ENCODE measurements around the gene SELENOI.
A peak's percentile ranks its signal among the peaks of the same experiment; 100 is the strongest.

SELENOI gene

GRCh38 chr2:26298638-26299393 is 47.1 kb upstream of the SELENOI start:
- H3K9me2 ChIP-seq (replicated peaks; ENCODE audit: control insufficient read depth, low read length): no peaks in the 10 kb centered on the region
- peaks cover 19% of the 10 kb centered on the region for H3K27me3 ChIP-seq (ENCODE audit: control insufficient read depth, low read length)
- no peak for TF ChIP-seq CTCF (IDR thresholded peaks at IDR 0.05; ENCODE audit: low read depth, low read length, poor library complexity, severe bottlenecking)
- TF ChIP-seq EZH2phosphoT487 (IDR thresholded peaks at IDR 0.05; ENCODE audit: borderline replicate concordance, low read length): no peak
- peak overlapping the region; percentile 82 for H3K4me2 ChIP-seq (ENCODE audit: low read length)
- no peaks in the 10 kb centered on the region for H3K79me2 ChIP-seq (ENCODE audit: control insufficient read depth, low read length)
- H3K4me1 ChIP-seq (ENCODE audit: control insufficient read depth, low read length): peaks cover 16% of the 10 kb centered on the region
- H3K4me3 ChIP-seq (ENCODE audit: low read length): peak overlapping the region; percentile 67
- H3K27ac ChIP-seq (ENCODE audit: low read depth, low read length): no peak overlapping the region
- no peaks in the 10 kb centered on the region for H3K9me3 ChIP-seq (ENCODE audit: control insufficient read depth, insufficient read depth, low read length)
- no peaks in the 10 kb centered on the region for H3K36me3 ChIP-seq (ENCODE audit: control insufficient read depth, low read length)
- no peaks in the 10 kb centered on the region for H3F3A ChIP-seq (ENCODE audit: control insufficient read depth, insufficient read depth)
- H4K20me1 ChIP-seq (ENCODE audit: control insufficient read depth, insufficient read depth, low read depth, low read length): no peaks in the 10 kb centered on the region

- H3K4me2 ChIP-seq (ENCODE audit: low read length): peak overlapping the region; percentile 82
- H3K79me2 ChIP-seq (ENCODE audit: control insufficient read depth, low read length): no peaks in the 10 kb centered on the region
- no peaks in the 10 kb centered on the region for H3K9me2 ChIP-seq (replicated peaks; ENCODE audit: control insufficient read depth, low read length)
- TF ChIP-seq EZH2phosphoT487 (IDR thresholded peaks at IDR 0.05; ENCODE audit: borderline replicate concordance, low read length) (no peak), CTCF (IDR thresholded peaks at IDR 0.05; ENCODE audit: low read depth, low read length, poor library complexity, severe bottlenecking) (no peak)
- peaks cover 19% of the 10 kb centered on the region for H3K27me3 ChIP-seq (ENCODE audit: control insufficient read depth, low read length)
- H3K27ac ChIP-seq (ENCODE audit: low read depth, low read length): no peak overlapping the region
- H3K4me3 ChIP-seq (ENCODE audit: low read length): peak overlapping the region; percentile 67
- no peaks in the 10 kb centered on the region for H3K36me3 ChIP-seq (ENCODE audit: control insufficient read depth, low read length)
- no peaks in the 10 kb centered on the region for H4K20me1 ChIP-seq (ENCODE audit: control insufficient read depth, insufficient read depth, low read depth, low read length)
- no peaks in the 10 kb centered on the region for H3K9me3 ChIP-seq (ENCODE audit: control insufficient read depth, insufficient read depth, low read length)
- H3K4me1 ChIP-seq (ENCODE audit: control insufficient read depth, low read length): peaks cover 16% of the 10 kb centered on the region
- no peaks in the 10 kb centered on the region for H3F3A ChIP-seq (ENCODE audit: control insufficient read depth, insufficient read depth)
Observed at GRCh38 chr2:26299471-26300101, 46.4 kb upstream of the SELENOI start.

- Histone ChIP-seq H3K27ac (ENCODE audit: low read depth, low read length) (no peak overlapping the region), H3K27me3 (ENCODE audit: control insufficient read depth, low read length) (peaks cover 19% of the 10 kb centered on the region), H3K4me2 (ENCODE audit: low read length) (no peak overlapping the region), H3K9me2 (replicated peaks; ENCODE audit: control insufficient read depth, low read length) (no peaks in the 10 kb centered on the region), H3K4me1 (ENCODE audit: control insufficient read depth, low read length) (peaks cover 16% of the 10 kb centered on the region), H3K9me3 (ENCODE audit: control insufficient read depth, insufficient read depth, low read length) (no peaks in the 10 kb centered on the region), H3K79me2 (ENCODE audit: control insufficient read depth, low read length) (no peaks in the 10 kb centered on the region), H3F3A (ENCODE audit: control insufficient read depth, insufficient read depth) (no peaks in the 10 kb centered on the region), H4K20me1 (ENCODE audit: control insufficient read depth, insufficient read depth, low read depth, low read length) (no peaks in the 10 kb centered on the region), H3K36me3 (ENCODE audit: control insufficient read depth, low read length) (no peaks in the 10 kb centered on the region), H3K4me3 (ENCODE audit: low read length) (no peak overlapping the region)
- TF ChIP-seq CTCF (IDR thresholded peaks at IDR 0.05; ENCODE audit: low read depth, low read length, poor library complexity, severe bottlenecking) (no peak), EZH2phosphoT487 (IDR thresholded peaks at IDR 0.05; ENCODE audit: borderline replicate concordance, low read length) (no peak)
Observed at GRCh38 chr2:26300234-26300925, 45.6 kb upstream of the SELENOI start.

Data from DOHH2 (cell line).